SHP77 (cell line): ENCODE data around the gene SLC25A39.
A peak's percentile ranks its signal among the peaks of the same experiment; 100 is the strongest.
"Not testable (repeated sequence)": the region's sequence is repeated elsewhere in the genome, so short reads cannot be mapped to it uniquely, and the experiment has no call there.

Source experiments
- DNase-seq, 2 experiments: peaks; one replicate each; lab custom pipeline; 2025; lab: John Stamatoyannopoulos, UW

SLC25A39 gene, protein sequence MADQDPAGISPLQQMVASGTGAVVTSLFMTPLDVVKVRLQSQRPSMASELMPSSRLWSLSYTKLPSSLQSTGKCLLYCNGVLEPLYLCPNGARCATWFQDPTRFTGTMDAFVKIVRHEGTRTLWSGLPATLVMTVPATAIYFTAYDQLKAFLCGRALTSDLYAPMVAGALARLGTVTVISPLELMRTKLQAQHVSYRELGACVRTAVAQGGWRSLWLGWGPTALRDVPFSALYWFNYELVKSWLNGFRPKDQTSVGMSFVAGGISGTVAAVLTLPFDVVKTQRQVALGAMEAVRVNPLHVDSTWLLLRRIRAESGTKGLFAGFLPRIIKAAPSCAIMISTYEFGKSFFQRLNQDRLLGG

DNA sequence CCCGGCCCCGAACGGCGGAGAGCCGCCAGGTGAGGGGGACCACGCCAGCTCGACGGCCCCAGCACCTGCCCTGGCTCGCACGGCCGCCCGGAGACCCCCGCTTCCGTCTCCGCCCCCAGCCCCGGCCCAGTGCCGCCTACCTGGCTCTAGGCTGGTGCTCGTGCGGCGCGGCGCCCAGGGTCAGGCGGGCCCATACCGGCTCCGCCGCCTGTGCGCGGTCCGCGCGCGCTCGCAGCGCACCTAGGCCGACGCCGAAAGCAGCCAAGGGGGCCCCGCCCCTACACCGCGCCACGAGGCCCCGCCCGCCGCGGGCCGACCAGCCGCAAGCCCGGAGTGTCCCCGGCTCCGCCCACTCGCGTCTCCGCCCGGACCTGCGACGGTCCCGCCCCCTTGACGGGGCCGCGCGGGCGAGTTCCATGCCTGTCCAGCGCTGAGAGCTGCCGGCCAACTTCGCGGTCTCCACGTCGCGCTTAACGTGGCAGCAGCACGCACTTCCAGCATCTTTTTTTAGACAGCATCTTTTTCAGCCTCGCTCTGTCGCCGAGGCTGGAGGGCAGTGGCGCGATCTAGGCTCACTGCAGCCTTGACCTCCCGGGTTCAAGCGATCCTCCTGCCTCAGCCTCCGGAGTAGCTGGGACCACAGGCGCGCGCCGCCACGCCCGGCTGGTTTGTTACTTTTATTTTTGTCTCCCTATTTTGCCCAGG is at the start of gene SLC25A39:
TSS of gene SLC25A39 (minus strand) at position 253 of the 705 bp plus-strand sequence. CDS start 1,261 bp downstream, outside the sequence.
- peak; percentile 92 to 94 for DNase-seq

DNA sequence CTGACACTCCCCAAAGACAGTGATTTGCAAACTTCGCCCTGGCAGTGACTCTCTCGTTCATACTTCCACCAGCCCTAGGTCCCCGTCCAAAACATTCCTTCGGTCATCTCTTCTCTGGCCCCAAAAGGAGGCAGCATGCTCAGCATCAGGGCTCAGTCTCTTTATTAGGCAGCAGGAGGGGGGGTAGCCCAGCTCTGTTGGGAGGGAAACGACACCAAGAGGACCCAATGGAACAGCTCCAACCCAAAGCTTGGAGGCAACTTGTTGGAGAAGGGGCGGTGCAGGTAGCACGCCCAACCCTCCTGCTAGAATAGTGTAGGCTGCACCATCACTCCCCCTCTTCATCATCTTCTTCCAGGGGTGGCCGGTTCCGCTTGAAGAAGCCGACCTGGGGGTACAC is 47.4 kb upstream of the SLC25A39 start:
- DNase-seq: no peak

DNA sequence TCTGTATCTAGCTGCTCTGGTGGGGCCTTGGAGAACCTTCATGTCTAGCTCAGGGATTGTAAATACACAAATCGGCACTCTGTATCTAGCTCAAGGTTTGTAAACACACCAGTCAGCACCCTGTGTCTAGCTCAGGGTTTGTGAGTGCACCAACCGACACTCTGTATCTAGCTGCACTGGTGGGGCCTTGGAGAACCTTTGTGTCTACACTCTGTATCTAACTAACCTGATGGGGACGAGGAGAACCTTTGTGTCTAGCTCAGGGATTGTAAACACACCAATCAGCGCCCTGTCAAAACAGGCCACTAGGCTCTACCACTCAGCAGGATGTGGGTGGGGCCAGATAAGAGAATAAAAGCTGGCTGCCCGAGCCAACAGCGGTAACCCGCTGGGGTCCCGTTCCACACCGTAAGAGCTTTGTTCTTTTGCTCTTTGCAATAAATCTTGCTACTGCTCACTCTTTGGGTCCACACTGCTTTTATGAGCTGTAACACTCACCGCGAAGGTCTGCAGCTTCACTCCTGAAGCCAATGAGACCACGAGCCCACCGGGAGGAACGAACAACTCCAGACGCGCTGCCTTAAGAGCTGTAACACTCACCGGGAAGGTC is 44.9 kb upstream of the SLC25A39 start:
- DNase-seq: not testable (repeated sequence)

DNA sequence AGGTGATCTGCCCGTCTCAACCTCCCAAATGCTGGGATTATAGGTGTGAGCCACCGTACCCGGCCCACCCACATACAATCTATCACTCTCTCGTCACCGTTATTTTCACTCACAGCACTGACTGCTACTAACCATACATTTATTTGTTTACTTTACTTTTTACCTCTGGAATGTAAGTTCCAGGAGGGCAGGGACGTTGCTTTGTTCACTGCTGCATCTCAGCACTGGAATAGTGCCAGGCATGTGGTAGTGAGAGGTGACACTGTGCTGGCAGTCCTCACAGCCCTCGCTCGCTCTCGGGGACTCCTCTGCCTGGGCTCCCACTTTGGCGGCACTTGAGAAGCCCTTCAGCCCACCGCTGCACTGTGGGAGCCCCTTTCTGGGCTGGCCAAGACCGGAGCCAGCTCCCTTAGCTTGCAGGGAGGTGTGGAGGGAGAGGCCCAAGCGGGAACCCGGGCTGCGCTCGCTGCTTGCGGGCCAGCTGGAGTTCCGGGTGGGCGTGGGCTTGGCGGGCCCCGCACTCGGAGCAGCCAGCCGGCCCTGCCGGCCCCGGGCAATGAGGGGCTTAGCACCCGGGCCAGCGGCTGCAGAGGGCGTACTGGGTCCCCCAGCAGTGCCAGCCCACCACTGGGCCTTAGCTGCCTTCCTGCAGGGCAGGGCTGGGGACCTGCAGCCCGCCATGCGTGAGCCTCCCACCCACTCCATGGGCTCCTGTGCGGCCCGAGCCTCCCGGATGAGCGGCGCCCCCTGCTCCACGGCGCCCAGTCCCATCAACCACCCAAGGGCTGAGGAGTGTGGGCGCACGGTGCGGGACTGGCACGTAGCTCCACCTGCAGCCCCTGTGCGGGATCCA is 44.0 kb upstream of the SLC25A39 start:
- DNase-seq: not testable (repeated sequence)

DNA sequence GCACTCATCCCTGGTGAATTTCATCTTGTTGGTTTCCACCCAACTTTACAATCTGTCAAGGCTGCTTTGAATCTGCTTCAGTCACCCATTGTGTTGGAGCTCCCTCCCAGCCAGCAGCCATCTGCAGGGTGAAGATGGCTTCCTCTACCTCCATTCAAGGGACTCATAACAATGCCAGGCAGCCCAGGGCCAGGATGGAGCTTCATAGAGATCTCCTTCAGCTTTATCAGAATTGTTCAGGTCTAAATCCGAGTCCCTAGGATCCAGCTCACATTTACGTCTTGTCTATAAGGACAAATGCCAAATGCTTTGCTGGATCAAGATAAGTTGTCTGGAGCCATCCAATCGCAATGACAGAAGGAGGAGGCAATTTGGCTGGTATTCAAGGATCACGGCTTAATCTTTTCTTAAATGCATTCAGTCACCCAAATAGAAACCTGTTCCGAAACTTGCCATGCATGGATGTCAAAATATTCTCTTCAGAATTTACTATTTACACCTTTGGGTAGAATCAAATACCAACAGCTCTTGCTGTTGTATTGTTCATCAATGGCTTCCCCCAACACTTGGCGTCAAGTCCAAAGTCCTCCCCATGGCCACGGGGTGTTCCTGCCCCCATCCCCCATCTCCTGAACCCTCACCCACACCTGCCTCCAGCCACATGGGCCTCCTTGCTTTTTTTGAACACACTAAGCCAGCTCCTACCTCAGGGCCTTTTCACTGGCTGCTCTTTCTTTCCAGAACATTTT is 42.8 kb upstream of the SLC25A39 start:
- DNase-seq: no peak

DNA sequence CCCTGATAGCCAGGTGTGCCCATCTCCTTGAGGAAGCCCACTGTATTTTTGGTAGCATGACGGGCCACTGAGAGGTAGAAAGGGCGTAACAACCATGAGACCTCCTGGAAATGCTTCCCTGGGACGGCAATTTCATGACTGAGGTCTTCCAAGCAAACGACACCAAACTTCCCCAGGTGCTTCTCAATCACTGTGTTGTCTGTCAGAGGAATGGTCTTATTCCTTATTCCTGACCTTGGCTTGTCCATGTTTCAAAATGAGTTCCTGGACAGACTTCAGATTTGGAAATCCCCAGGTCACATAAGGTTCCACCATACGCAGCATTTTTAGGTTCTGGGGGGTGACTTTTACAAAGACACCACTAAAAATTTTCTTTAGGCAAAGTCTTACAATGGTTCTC is 40.4 kb upstream of the SLC25A39 start:
- DNase-seq: not testable (repeated sequence)

DNA sequence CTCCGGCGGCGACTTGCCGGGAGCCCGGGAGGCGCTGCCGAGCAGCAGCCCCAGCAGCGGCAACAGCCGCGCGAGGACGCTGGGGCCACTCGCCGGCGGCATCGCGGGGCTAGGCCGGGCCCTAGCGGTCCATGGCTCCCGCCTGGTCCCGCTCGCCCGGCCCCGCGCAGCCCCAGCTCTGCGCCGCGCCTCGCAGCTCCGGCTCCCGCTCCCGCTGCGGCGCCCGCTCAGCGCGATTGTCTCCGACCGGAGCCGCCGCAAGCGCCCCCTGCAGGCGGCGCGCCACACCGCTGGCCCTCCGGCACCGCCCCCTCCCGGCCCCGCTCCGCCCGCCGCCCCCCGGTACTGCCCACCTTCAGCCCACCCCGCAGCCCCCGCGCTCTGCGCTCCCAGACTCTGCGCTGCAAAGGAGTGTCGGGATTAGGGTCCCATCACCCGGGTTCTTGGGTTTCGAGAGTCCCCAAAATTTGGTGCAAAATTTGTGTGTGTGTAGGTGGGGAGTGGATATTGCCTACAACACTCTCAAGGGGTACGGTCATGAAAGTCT is 39.1 kb upstream of the SLC25A39 start, which contains the start of gene FAM171A2:
TSS of gene FAM171A2 (minus strand) at position 241 of the 547 bp plus-strand sequence. CDS start at position 102, 139 bp downstream.
- peak; percentile 41 to 74 for DNase-seq

DNA sequence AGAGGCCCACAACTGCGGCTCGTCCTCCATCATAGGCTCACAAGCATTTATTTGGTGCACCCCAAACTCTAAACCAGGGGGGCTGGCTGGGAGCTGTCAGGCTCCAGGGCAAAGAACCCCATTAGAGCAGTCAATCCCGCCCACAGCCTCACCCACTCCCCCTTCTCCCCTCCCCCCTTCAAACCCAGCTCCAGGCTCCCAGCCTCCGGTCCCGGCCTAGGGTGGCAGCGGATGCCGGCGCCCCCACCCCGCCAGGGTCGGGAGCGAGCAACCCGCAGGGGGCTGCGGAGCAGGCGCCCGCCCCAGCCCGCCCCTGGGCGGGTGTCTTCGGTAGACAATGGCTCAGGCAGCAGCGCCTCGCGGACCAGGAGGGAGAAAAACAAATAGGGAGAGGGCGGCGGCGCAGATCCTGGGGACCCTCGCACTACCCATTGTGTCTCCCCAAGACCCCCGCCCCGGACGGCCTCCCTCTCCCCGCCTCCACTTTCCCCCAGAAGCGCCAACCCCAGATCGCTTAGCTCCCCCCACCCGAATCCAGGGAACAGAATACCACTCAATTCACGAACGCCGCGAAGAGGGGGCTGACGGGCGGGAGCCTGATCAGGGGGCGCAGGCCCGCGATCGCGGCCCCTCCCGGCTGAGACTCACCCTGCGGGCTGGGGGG is 38.5 kb upstream of the SLC25A39 start:
- no peak for DNase-seq

DNA sequence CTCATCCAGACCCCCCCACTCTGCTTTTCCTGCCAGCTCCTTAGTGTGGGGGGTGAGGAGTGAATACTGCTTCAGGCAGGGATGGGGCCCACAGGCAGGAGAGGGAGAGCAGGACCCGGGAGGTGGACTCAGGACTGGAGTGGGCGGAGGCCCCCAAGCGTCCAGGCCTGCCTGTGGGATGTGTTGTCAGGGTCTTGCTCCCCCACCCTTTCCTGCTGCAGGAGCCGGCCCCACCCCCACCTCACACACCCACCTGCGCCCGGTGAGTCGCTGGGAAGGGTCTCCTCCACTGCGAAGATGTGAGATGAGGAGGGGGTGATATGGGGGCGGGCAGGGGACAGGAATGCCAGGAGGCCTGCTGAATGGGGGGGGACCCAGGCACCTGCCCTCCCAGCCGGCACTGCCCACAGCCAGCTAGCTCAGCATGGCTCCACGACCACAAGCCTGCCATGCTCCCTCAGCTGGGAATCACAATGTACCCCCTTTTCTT is 37.9 kb upstream of the SLC25A39 start:
- no peak for DNase-seq

DNA sequence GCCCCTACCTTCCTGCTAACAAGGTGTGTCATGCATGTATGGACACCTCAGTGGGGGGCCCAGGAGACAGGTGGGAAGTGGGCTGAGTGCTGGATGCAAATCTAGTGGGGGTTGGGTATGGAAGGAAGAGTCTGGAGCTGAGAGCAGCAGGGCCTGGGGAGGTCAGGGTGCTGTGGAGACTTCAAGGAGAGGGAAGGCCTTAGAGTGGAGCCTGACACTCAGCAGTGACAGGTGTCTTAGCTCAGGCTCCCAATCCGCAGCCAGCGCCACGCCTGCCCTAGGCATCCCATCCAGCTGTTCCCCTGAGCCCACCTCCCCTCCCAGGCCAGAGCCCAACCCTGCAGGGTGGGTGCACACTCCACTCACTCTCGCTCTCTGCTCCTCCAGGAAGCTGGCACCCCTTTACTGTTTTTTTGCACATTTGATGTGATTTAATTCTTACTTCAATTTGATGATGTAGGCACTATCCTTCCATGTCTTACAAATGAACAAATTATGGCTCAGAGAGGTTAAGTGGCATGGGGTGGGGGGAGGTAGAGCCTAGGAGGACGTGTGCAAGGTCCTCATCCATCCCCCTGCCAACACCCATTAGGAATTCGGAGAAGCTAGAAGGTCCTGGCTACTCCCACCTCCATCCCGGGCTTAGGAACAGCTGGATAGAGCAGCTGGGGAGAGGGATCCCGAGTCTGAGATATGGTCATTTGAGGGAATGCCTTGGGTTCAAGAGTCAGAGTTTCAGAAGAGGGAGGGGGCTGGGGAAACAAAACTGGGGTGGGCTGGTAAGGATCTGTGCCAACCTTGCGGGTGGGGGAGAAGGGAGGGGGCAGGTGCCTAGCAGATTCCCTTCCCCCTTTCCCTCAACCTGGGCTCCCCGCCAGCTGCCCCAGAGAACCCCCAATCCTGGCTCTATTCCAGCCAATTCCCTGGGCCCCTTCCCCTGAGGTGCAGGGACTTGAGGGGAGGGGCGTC is 37.0 kb upstream of the SLC25A39 start:
- no peak for DNase-seq

DNA sequence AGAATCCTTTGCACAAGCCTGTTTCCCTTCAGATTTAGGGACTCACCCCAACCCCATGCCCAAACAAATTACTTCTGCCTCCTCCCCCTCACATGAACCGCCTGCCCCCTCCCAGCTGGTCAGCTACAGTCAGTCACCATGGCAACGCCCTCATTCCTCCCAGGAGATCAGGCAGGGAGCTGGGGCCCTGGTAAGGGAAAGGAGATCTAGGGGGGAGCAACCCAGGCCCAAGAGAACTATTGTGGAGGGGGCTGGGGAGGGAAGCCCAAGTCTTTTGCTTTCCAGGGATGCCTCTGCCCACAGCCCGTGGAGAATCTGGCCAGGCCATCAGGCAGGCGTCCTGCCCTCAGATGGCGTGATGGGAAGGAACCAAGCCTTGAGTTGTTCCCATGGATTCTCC is 36.2 kb upstream of the SLC25A39 start:
- no peak for DNase-seq

DNA sequence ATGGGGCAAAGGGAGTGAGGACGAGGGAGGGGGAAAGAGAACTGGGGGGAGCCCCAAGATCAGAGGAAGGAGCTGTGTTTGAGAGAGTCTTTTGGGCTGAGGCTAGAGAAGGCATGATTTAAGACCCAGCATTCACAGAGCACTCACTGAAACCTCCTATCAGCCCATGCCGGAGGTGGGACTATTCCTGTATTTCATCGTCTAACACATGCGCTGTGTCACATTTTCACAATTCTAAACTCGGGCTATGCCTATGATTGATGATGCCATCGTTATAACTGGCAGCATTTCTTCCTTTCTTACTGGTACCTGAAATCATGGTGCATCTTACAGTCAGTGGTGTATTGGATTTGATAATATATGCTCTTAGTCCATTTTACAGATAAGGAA is 35.5 kb upstream of the SLC25A39 start:
- DNase-seq: no peak

DNA sequence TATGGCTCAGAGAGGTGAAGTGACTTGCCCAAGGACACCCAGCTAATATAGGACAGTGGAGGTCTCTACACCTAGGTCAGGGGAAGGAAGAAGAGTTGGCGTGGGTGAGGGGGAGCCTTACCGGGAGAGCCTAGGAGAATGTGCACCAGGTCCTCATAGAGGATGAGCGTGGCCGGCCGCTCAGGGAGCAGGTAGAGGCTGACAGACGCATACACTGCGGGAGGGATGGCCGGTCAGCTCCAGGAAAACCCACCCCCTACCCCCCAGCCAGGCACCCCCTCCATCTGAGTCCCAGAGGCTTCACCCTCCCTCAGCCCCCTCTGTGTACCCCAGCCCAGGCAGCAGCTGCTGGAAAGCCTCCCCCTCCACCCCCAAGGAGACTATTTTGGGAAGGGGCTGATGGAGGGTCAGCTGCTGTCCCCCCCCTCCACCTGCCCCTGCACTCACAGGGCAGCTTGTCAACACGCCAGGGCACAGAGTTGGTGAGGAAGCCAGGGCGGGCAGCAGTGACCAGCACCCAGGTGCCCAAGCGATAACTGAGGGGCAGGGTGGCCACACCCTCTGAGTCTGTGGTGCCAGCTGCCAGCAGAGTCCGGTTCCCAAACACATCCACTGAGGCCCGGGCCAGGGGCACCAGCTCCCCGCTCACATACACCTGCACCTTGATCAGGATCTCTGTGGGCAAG is 35.0 kb upstream of the SLC25A39 start:
- no peak for DNase-seq

DNA sequence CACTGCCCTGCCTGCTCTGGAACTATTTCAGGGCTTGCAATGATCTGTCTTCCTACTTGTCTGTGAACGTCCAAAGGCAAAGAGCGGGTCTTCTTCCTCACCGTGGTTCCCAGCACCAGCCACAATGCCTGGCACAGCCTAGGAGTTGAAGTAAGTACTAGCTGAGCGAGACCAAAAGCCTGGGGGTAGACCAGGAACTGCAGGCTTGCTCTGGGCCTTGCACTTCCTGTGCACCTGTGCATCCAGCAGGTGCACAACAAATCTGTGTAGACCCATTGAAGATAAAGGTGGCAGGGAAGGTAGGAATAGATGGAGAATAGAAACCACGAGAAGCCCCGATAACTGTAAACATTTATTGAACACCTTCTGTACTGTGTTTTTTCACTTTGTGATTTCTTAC is 34.4 kb upstream of the SLC25A39 start:
- no peak for DNase-seq

DNA sequence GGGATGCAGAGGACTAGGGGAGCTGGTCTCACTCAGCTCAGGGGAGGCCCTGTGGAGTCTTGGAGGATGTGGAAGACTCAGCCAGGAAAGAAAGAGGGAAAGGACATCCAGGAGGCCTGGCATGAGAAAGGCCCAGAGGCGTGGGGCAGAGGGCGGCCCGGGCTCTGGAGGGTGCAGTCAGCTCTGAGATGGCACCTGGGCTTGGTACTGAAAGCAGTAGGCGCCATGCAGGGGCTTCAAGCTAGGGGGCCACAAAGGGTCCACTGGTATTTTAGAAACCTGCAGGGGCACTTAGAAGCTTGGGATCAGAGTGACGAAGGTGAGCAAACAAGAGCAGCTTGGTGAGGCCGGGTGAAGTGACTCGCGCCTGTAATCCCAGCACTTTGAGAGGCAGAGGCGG is 33.4 kb upstream of the SLC25A39 start:
- DNase-seq: no peak

DNA sequence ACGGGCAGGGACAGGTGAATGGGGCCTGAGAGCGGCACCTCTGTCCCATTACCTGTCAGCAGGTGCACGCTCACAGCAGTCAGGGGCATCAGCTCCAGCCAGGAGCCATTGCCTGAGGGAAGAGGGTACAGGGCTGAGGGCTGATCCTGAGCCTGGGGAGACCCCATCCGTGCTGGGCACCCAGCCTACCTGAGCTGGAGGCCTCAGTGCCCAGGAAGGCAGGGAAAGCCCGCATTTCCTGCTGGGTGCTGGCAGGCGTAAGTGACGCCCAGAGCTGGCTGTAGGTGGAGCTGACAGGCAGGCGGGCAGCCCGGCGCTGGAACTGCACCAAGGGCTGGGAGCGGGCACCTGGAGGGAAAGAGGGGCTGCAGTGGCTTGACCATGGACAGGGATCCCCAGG is 31.6 kb upstream of the SLC25A39 start:
- DNase-seq: no peak

DNA sequence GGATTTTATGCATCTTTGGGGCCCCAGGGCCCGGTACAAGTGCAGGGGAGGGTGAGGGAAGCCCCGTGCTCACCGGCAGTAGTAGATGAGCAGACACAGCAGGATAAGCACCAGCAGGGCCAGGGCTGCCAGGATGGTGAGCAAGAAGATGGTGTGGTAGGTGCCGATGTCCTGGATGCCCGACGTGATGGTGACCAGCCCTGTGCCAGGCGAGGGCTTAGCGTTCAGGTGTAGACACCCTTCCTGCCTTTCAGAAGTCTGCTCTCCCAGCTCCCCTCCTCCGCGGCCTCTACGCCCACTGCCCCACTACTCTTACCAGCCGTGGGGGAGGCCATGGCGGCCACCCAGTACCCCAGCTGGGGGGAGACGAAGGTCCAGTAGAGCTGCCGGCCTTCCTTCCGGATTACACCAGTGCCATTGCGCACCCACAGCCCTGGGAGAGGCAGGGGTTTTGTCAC is 31.0 kb upstream of the SLC25A39 start:
- no peak for DNase-seq
